ENCODE data around the gene RAB3IL1.
"Not testable (repeated sequence)": the region's sequence is repeated elsewhere in the genome, so short reads cannot be mapped to it uniquely, and the experiment has no call there.

RAB3IL1 gene, protein sequence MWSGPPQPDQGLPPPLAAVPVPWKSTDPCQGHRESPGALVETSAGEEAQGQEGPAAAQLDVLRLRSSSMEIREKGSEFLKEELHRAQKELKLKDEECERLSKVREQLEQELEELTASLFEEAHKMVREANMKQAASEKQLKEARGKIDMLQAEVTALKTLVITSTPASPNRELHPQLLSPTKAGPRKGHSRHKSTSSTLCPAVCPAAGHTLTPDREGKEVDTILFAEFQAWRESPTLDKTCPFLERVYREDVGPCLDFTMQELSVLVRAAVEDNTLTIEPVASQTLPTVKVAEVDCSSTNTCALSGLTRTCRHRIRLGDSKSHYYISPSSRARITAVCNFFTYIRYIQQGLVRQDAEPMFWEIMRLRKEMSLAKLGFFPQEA

DNA sequence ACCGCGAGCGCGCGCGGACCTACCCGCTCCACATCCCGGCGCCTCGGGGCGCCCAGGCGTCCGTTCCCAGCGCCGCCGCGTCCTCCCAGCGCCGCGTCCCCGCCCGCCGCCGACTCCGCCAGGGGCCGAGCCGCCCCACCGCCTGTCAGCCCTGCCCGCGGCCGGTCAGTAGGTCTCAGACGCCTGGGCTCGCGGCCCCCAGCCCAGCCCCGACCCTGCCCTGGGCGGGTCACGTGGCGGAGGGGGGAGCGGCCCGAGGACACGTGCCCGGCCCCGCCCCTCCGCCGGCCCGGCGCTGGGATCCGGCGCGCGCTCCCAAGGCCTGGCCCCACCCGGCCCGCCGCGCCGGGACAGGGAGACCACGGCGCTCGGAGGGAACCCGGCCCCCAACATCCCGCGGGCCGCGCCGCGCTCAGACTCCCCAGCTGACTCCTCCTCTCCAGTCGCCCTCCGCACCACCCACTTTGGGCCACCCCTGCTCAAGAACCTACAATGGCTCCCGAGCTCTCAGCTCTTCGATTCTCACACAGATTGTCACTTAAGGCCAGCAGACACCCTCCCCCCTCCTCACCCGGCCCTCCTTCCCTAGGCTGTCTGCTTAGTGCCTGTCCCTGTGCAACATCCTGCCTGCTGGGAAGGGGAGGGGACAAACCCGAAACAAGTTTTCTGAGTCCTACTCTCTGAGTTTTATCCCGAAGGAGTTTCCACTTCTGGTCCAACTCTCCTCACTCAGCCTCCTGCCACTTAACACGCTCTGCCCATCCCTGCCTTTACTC lies at the start of gene RAB3IL1:
Gene RAB3IL1, minus strand, starts transcription at position 233 of the 776 bp plus-strand sequence. Its CDS starts 199 bp downstream, at position 34.
- Histone ChIP-seq H3K27me3 (ENCODE audit: low read depth, low read length) (peaks cover 17% of the 10 kb centered on the region), H3K4me1 (ENCODE audit: control insufficient read depth in 1 of 2, insufficient read depth in 2 of 2, low read length in 2 of 2) (peaks cover 4 to 22% of the 10 kb centered on the region in 2 donors)

DNA sequence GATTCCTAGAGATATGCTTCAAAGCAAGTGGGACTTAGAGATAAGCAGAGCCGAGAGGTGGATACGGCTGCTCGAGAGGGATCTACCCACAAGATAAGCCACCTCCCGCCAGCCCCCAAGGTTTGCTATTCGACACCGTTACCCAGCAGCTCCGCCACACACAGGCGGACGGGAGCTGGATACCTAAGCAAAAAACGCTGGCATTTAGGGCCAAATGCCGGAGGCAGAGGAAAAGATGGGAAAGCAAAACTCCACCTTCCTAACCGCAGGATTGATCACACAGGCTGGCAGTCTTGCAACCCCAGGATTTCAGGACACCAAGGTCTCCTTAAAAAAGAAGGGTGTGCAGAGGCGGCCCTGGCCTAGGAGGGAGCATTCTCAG lies 49.4 kb upstream of the RAB3IL1 start:
- H3K4me1 ChIP-seq (ENCODE audit: control insufficient read depth in 1 of 2, insufficient read depth in 2 of 2, low read length in 2 of 2), result peaks cover 38 to 49% of the 10 kb centered on the region in 2 donors
- H3K36me3 ChIP-seq (ENCODE audit: control insufficient read depth in 1 of 2, insufficient read depth in 2 of 2, low read length in 2 of 2), result peaks cover 27 to 49% of the 10 kb centered on the region in 2 donors
- H3K27me3 ChIP-seq (ENCODE audit: low read depth, low read length), result no peaks in the 10 kb centered on the region
- H3K9me3 ChIP-seq (ENCODE audit: control insufficient read depth in 1 of 2, low read length in 2 of 2), result no peaks in the 10 kb centered on the region
- H3K4me3 ChIP-seq (ENCODE audit: low read depth in 1 of 2, low read length in 2 of 2), result peak overlapping the region; percentile 100
- H3K27ac ChIP-seq (ENCODE audit: low read length), result peak overlapping the region; percentile 97

More for the DNA sequence above, at the start of gene RAB3IL1:
- Histone ChIP-seq H3K4me3 (ENCODE audit: low read depth in 1 of 2, low read length in 2 of 2) (peak within 1 kb of the TSS; percentile 49 to 66), H3K36me3 (ENCODE audit: control insufficient read depth in 1 of 2, insufficient read depth in 2 of 2, low read length in 2 of 2) (no peaks in the 10 kb centered on the region), H3K9me3 (ENCODE audit: control insufficient read depth in 1 of 2, low read length in 2 of 2) (no peaks in the 10 kb centered on the region), H3K27ac (ENCODE audit: low read length) (peak within 1 kb of the TSS; percentile 83)

DNA sequence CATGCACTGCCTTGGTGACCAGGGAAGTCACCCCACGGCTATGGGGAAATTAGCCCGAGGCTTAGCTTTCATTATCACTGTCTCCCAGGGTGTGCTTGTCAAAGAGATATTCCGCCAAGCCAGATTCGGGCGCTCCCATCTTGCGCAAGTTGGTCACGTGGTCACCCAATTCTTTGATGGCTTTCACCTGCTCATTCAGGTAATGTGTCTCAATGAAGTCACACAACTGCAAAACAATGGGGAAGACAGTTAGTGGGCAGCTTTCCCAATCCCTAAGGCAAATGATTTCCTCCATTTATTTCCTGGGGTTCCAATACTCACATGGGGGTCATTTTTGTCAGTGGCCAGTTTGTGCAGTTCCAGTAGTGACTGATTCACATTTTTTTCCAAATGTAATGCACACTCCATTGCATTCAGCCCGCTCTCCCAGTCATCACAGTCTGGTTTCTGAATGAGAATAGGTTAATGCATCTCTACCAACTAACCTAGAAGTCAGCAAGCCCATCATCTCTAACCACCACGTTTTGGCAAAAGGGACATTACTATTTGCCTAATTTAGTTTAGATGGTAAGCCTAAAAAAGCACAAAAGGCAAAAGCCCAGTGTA lies 47.4 kb upstream of the RAB3IL1 start:
- peaks cover 27 to 39% of the 10 kb centered on the region in 2 donors for H3K36me3 ChIP-seq (ENCODE audit: control insufficient read depth in 1 of 2, insufficient read depth in 2 of 2, low read length in 2 of 2)
- peak overlapping the region; percentile 100 for H3K4me3 ChIP-seq (ENCODE audit: low read depth in 1 of 2, low read length in 2 of 2)
- peaks cover 26 to 51% of the 10 kb centered on the region in 2 donors for H3K4me1 ChIP-seq (ENCODE audit: control insufficient read depth in 1 of 2, insufficient read depth in 2 of 2, low read length in 2 of 2)
- H3K27me3 ChIP-seq (ENCODE audit: low read depth, low read length); H3K9me3 ChIP-seq (ENCODE audit: control insufficient read depth in 1 of 2, low read length in 2 of 2): not testable (repeated sequence)
- H3K27ac ChIP-seq (ENCODE audit: low read length), result peak overlapping the region; percentile 97

DNA sequence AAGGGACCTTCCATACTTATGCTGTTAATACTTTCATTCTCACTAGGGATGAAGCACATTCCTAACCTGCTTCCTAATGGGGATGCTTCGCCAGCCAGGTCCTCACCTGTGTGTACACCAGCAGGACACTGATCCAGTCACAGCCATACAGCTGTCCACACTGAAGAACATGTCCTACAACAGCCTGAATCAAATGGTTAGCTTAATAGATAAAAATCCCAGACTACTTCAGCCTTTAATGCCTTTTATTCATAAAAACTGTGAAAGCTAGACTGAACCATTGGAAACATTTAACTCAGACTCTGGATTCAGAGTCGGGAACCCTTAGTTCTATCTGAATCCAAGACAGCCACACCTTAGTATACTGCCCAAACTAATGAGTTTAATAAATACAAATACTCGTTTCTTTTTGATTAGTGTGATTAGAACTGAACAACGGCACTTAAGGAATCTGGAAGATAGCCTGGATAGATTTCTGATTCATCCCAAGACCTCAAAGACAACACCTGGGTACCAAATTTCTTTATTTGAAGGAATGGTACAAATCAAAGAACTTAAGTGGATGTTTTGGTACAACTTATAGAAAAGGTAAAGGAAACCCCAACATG lies 46.8 kb upstream of the RAB3IL1 start:
- Histone ChIP-seq H3K4me1 (ENCODE audit: control insufficient read depth in 1 of 2, insufficient read depth in 2 of 2, low read length in 2 of 2) (peaks cover 24 to 49% of the 10 kb centered on the region in 2 donors), H3K4me3 (ENCODE audit: low read depth in 1 of 2, low read length in 2 of 2) (peak overlapping the region; percentile 100), H3K27ac (ENCODE audit: low read length) (peak overlapping the region; percentile 97), H3K36me3 (ENCODE audit: control insufficient read depth in 1 of 2, insufficient read depth in 2 of 2, low read length in 2 of 2) (peaks cover 27 to 44% of the 10 kb centered on the region in 2 donors), H3K27me3 (ENCODE audit: low read depth, low read length) (no peaks in the 10 kb centered on the region), H3K9me3 (ENCODE audit: control insufficient read depth in 1 of 2, low read length in 2 of 2) (no peaks in the 10 kb centered on the region)

- Histone ChIP-seq H3K27me3 (ENCODE audit: low read depth, low read length) (no peaks in the 10 kb centered on the region), H3K9me3 (ENCODE audit: control insufficient read depth in 1 of 2, low read length in 2 of 2) (no peaks in the 10 kb centered on the region), H3K27ac (ENCODE audit: low read length) (peak overlapping the region; percentile 97), H3K4me1 (ENCODE audit: control insufficient read depth in 1 of 2, insufficient read depth in 2 of 2, low read length in 2 of 2) (peaks cover 19 to 44% of the 10 kb centered on the region in 2 donors), H3K36me3 (ENCODE audit: control insufficient read depth in 1 of 2, insufficient read depth in 2 of 2, low read length in 2 of 2) (peaks cover 33 to 44% of the 10 kb centered on the region in 2 donors), H3K4me3 (ENCODE audit: low read depth in 1 of 2, low read length in 2 of 2) (peak overlapping the region in 1 of 2 donors; percentile 100)
Observed at GRCh38 chr11:61963282-61964057, 46.1 kb upstream of the RAB3IL1 start.

DNA sequence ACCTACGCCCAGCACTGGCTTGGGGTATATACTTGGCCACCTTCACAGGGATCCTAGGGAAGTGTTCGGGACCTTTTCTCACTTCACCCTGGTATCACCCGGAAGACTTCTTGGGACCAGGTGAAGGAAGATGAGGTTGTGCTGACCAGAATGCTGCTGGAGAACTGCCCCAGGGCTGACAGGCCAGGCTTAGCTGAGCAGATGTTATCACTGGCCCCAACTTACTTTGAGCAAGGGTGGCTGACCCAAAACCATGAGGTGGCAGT lies 45.6 kb upstream of the RAB3IL1 start:
- Histone ChIP-seq H3K36me3 (ENCODE audit: control insufficient read depth in 1 of 2, insufficient read depth in 2 of 2, low read length in 2 of 2) (peaks cover 33 to 49% of the 10 kb centered on the region in 2 donors), H3K4me3 (ENCODE audit: low read depth in 1 of 2, low read length in 2 of 2) (no peak overlapping the region), H3K27ac (ENCODE audit: low read length) (peak overlapping the region; percentile 97), H3K9me3 (ENCODE audit: control insufficient read depth in 1 of 2, low read length in 2 of 2) (no peaks in the 10 kb centered on the region), H3K4me1 (ENCODE audit: control insufficient read depth in 1 of 2, insufficient read depth in 2 of 2, low read length in 2 of 2) (peaks cover 17 to 44% of the 10 kb centered on the region in 2 donors), H3K27me3 (ENCODE audit: low read depth, low read length) (no peaks in the 10 kb centered on the region)

GRCh38 chr11:61962213-61963015 lies 45.0 kb upstream of the RAB3IL1 start:
- Histone ChIP-seq H3K4me1 (ENCODE audit: control insufficient read depth in 1 of 2, insufficient read depth in 2 of 2, low read length in 2 of 2) (peaks cover 17 to 44% of the 10 kb centered on the region in 2 donors), H3K27ac (ENCODE audit: low read length) (peak overlapping the region; percentile 97), H3K27me3 (ENCODE audit: low read depth, low read length) (no peaks in the 10 kb centered on the region), H3K36me3 (ENCODE audit: control insufficient read depth in 1 of 2, insufficient read depth in 2 of 2, low read length in 2 of 2) (peaks cover 33 to 50% of the 10 kb centered on the region in 2 donors), H3K4me3 (ENCODE audit: low read depth in 1 of 2, low read length in 2 of 2) (no peak overlapping the region), H3K9me3 (ENCODE audit: control insufficient read depth in 1 of 2, low read length in 2 of 2) (no peaks in the 10 kb centered on the region)

- Histone ChIP-seq H3K4me3 (ENCODE audit: low read depth in 1 of 2, low read length in 2 of 2) (no peak overlapping the region), H3K9me3 (ENCODE audit: control insufficient read depth in 1 of 2, low read length in 2 of 2) (no peaks in the 10 kb centered on the region), H3K27ac (ENCODE audit: low read length) (peak overlapping the region; percentile 28), H3K27me3 (ENCODE audit: low read depth, low read length) (no peaks in the 10 kb centered on the region), H3K36me3 (ENCODE audit: control insufficient read depth in 1 of 2, insufficient read depth in 2 of 2, low read length in 2 of 2) (peaks cover 33 to 48% of the 10 kb centered on the region in 2 donors), H3K4me1 (ENCODE audit: control insufficient read depth in 1 of 2, insufficient read depth in 2 of 2, low read length in 2 of 2) (peaks cover 17 to 44% of the 10 kb centered on the region in 2 donors)
Observed at GRCh38 chr11:61961570-61962212, 44.3 kb upstream of the RAB3IL1 start.

GRCh38 chr11:61960532-61960931 lies 43.2 kb upstream of the RAB3IL1 start:
- H3K4me3 ChIP-seq (ENCODE audit: low read depth in 1 of 2, low read length in 2 of 2), result no peak overlapping the region
- H3K4me1 ChIP-seq (ENCODE audit: control insufficient read depth in 1 of 2, insufficient read depth in 2 of 2, low read length in 2 of 2), result peaks cover 17 to 42% of the 10 kb centered on the region in 2 donors
- H3K36me3 ChIP-seq (ENCODE audit: control insufficient read depth in 1 of 2, insufficient read depth in 2 of 2, low read length in 2 of 2), result peaks cover 32 to 42% of the 10 kb centered on the region in 2 donors
- H3K9me3 ChIP-seq (ENCODE audit: control insufficient read depth in 1 of 2, low read length in 2 of 2), result no peaks in the 10 kb centered on the region
- H3K27me3 ChIP-seq (ENCODE audit: low read depth, low read length), result no peaks in the 10 kb centered on the region
- H3K27ac ChIP-seq (ENCODE audit: low read length), result no peak overlapping the region
